Right lobe of liver (tissue), 4 donors: Measurements from ENCODE around the gene IBA57.

Experiments
- CTCF ChIP-seq, 4 donors: fragments of 200-600 bp in 3 of 4; fragments of 450-650 bp in 1 of 4; IDR thresholded peaks; one replicate each; pipeline versions ENCODE4 v1.5.1 to v1.8.0; 2016 to 2022; ENCODE audit warnings: antibody characterized with exemption in 4 of 4, mild to moderate bottlenecking in 2 of 4
- POLR2A ChIP-seq: fragments of 450-650 bp; IDR thresholded peaks from one replicate; pipeline ENCODE4 v1.6.1; 2017; ENCODE audit warnings: antibody characterized with exemption, mild to moderate bottlenecking
- donor health status: DM: no; HTN: no; CAD: no.
- donor health status: DM: no; HTN: no; CAD: no.
- donor health status: DM: no; HTN: yes; CAD: no.

- TF ChIP-seq CTCF (IDR thresholded peaks at IDR 0.05) (no peak), POLR2A (no peak)
Observed at GRCh38 chr1:228207381-228207810, 41.8 kb downstream of the IBA57 start.
